Kidney (tissue), 14 donors: ENCODE measurements around the gene SUMF1. TPM values are rescaled to one million over a fixed set of nuclear protein-coding genes. Genes with fewer than 3 reads are reported as not detected.

Experiments
- DNase-seq, 5 donors: peaks; one replicate each; pipeline ENCODE4 v3.0.0-alpha.2; 2013 to 2020
- FAIRE-seq: peaks from 2 replicates; lab custom pipeline; 2012; peaks lifted over from hg19 to GRCh38; lab: Jason Lieb, UNC
- H3K27ac ChIP-seq, 2 donors: one replicate each; pipeline ENCODE4 v1.7.0; 2013; ENCODE audit warnings: low read depth in 2 of 2, low read length in 2 of 2, inconsistent platforms in 1 of 2
- H3K27me3 ChIP-seq: one replicate; pipeline ENCODE4 v1.7.1; 2013; ENCODE audit warnings: low read length, inconsistent platforms; ENCODE audit not compliant: control insufficient read depth, insufficient read depth
- H3K36me3 ChIP-seq, 3 donors: one replicate each; pipeline versions ENCODE4 v1.7.0 to v1.7.1; 2013; ENCODE audit warnings: low read length in 3 of 3, control low read depth in 1 of 3, inconsistent platforms in 1 of 3; ENCODE audit not compliant: insufficient read depth in 3 of 3, control insufficient read depth in 2 of 3
- H3K4me1 ChIP-seq, 3 donors: one replicate each; pipeline versions ENCODE4 v1.7.0 to v1.7.1; 2013; ENCODE audit warnings: low read length in 3 of 3, inconsistent platforms in 1 of 3, low read depth in 1 of 3; ENCODE audit not compliant: control insufficient read depth in 2 of 3, insufficient read depth in 2 of 3
- H3K4me3 ChIP-seq, 3 donors: one replicate each; pipeline versions ENCODE4 v1.7.0 to v1.8.1; 2013; ENCODE audit warnings: low read length in 3 of 3, control low read depth in 1 of 3, inconsistent platforms in 1 of 3
- H3K9ac ChIP-seq, 3 donors: one replicate each; pipeline versions ENCODE4 v1.7.0 to v1.7.1; 2013; ENCODE audit warnings: low read length in 3 of 3, control low read depth in 1 of 3, inconsistent platforms in 1 of 3
- H3K9me3 ChIP-seq, 3 donors: one replicate each; pipeline versions ENCODE4 v1.7.0 to v1.7.1; 2013; ENCODE audit warnings: low read length in 3 of 3, control low read depth in 1 of 3, inconsistent platforms in 1 of 3; ENCODE audit not compliant: control insufficient read depth in 2 of 3, insufficient read depth in 1 of 3
- intact Hi-C: fragments of 100-400 bp; cut with DNase I; formaldehyde crosslinking; loops from one replicate; pipeline ENCODE4 v1.11.1; 2022
- polyA plus RNA-seq: library from polyadenylated mRNA; stranded (reverse); fragments of 350-450 nt; fragmentation: Illumina TruSeq; extraction: RNeasy Lipid Tissue Mini Kit (QIAGEN cat#74804); gene quantifications from one replicate; pipeline ENCODE4 v1.2.3, GENCODE V29; 2014; ENCODE audit warnings: low read depth, low replicate concordance; ENCODE audit not compliant: insufficient read depth
- total RNA-seq: library from RNA; stranded (reverse); fragmentation: NEBNext Ultra II Directional; extraction: Animal tissue kit (Norgen Biotek cat#: 25700); gene quantifications from one replicate; pipeline ENCODE4 v1.2.1, GENCODE V29; 2021
- TF ChIP-seq, protein P1 (sequence below): IDR thresholded peaks from 3 replicates; pipeline ENCODE4 v1.5.1; 2012; ENCODE audit warnings: mild to moderate bottlenecking, moderate library complexity, borderline replicate concordance; ENCODE audit not compliant: insufficient read depth; ENCODE audit errors: extremely low read depth
- donor health status: control.
- donor health status: control.
- donor health status: control.
- donor health status: control.
- donor health status: control.
- donor health status: DM: yes; HTN: yes; CAD: no.
- donor health status: Normal renal cell carcinoma (clear cell type).

The SUMF1 gene
- total and polyA plus RNA-seq, 2 donors from 2014 or later, result 50.1 to 50.6 TPM

DNA sequence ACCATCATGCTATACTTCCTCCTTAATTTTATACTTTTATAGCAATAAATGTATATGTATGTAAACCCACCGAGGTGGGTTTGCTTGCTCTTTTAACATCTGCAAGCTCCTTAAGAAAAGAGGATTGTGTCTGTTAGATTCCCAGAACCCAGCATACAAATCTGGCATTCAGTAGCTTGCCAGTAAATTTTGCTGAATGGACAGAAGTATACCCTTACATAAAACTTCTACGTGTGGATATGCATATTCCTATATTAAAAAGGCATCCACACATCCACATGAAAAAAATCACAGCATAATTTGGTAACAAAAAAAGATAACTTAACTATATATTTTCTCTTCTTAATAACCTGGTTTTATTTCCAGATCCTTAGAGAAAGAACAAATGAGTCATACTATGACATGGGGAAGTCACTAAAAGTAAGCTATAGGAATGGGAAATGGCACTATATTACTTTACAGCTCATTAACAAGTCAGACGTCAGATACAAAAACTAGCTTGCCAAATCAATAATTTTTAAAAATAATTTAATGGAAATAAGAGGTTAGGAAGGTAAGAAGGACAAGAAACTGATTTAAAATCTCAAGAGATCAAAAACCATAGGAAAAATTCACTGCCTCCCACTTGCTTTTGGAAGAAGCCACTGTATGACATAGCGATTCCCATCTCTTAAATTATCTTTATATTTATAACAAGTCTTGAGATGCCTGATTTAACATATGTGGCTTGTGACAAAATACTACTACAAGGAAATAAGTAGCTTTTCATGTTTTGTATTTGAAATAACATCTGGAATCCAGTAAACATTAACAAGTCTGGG lies 68.7 kb downstream of the SUMF1 start:
- no peaks in the 10 kb centered on the region for H3K27me3 ChIP-seq
- H3K36me3 ChIP-seq, result no peaks in the 10 kb centered on the region
- TF ChIP-seq, protein P1, sequence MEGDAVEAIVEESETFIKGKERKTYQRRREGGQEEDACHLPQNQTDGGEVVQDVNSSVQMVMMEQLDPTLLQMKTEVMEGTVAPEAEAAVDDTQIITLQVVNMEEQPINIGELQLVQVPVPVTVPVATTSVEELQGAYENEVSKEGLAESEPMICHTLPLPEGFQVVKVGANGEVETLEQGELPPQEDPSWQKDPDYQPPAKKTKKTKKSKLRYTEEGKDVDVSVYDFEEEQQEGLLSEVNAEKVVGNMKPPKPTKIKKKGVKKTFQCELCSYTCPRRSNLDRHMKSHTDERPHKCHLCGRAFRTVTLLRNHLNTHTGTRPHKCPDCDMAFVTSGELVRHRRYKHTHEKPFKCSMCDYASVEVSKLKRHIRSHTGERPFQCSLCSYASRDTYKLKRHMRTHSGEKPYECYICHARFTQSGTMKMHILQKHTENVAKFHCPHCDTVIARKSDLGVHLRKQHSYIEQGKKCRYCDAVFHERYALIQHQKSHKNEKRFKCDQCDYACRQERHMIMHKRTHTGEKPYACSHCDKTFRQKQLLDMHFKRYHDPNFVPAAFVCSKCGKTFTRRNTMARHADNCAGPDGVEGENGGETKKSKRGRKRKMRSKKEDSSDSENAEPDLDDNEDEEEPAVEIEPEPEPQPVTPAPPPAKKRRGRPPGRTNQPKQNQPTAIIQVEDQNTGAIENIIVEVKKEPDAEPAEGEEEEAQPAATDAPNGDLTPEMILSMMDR, result no peak
- no peak overlapping the region for H3K4me3 ChIP-seq
- DNase-seq (no peak), FAIRE-seq (peak; percentile 6)
- H3K9ac ChIP-seq, result no peak overlapping the region
- intact Hi-C loops, result no loop called here
- H3K27ac ChIP-seq, result no peak overlapping the region
- H3K4me1 ChIP-seq, result no peaks in the 10 kb centered on the region
- no peaks in the 10 kb centered on the region for H3K9me3 ChIP-seq

DNA sequence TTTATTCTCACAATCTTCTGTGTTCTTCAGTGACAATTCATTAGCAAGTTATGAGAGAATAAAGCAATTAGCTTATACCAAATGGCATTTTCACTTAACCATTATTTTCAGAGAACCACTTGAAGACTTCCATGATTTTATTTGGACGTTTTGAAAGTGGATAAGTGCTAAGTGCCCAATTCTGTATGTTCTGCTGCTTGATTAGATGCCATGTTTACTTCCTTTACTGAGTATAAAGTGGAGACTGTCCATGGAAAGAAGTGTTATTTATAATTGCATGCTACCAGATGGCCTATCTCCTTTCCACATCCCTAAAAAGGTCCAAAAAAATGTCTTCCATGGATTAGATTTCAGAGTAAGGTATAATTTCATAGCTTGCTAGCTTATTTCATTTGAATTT lies 69.6 kb downstream of the SUMF1 start:
- no peaks in the 10 kb centered on the region for H3K9me3 ChIP-seq
- no peak overlapping the region for H3K4me3 ChIP-seq
- no peaks in the 10 kb centered on the region for H3K27me3 ChIP-seq
- no peak overlapping the region for H3K9ac ChIP-seq
- H3K36me3 ChIP-seq, result no peaks in the 10 kb centered on the region
- TF ChIP-seq, protein P1, result no peak
- H3K4me1 ChIP-seq, result no peaks in the 10 kb centered on the region
- DNase-seq, result no peak
- no peak overlapping the region for H3K27ac ChIP-seq
- intact Hi-C loops, result no loop called here
- no peak for FAIRE-seq

DNA sequence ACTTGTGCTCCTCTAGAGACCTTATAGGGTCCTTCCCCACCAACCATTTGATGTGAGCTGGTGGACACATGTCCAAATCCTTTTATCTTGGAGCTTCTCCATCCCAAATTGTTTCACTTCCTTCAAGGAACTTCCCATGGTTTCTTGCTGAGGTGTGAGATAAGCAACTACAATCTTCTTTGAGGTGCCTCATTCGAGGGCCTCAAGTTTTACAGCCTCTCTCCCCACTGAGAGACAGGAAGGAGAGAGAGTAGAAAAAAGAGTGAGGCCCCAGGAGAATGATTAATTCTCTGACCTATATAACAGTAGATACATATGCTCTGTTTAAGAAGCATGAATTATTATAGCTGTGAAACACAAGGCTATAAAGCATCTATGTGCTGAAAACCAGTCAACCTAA lies 70.5 kb downstream of the SUMF1 start:
- H3K36me3 ChIP-seq, result no peaks in the 10 kb centered on the region
- no peaks in the 10 kb centered on the region for H3K27me3 ChIP-seq
- H3K4me3 ChIP-seq, result no peak overlapping the region
- H3K27ac ChIP-seq, result no peak overlapping the region
- intact Hi-C loops, result no loop called here
- no peaks in the 10 kb centered on the region for H3K9me3 ChIP-seq
- H3K9ac ChIP-seq, result no peak overlapping the region
- TF ChIP-seq, protein P1, result no peak
- FAIRE-seq, result no peak
- DNase-seq, result no peak
- no peaks in the 10 kb centered on the region for H3K4me1 ChIP-seq

DNA sequence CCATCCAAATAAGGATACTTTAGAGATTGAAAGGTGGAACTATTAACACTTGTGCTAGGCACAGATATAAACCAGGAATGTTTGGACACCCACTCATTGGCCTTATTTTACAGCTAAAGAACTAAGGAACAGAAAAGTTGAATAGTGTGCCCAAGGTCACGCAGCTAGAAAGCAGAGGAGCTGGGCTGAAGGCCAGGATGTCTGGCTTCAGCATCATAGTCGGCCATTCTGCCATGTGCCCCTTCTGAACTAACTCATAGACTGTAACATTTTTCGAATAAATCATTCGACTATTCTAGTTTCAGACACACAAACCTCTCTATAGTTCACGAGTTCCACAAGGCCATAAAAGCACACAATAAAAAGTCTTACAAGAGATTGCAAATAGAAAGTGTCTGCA lies 71.1 kb downstream of the SUMF1 start:
- Histone ChIP-seq H3K27me3 (no peaks in the 10 kb centered on the region), H3K9me3 (no peaks in the 10 kb centered on the region), H3K36me3 (no peaks in the 10 kb centered on the region), H3K9ac (no peak overlapping the region), H3K4me3 (no peak overlapping the region), H3K4me1 (no peaks in the 10 kb centered on the region), H3K27ac (no peak overlapping the region)
- intact Hi-C loops, result no loop called here
- DNase-seq (no peak), FAIRE-seq (no peak)
- TF ChIP-seq, protein P1, result no peak
